Right lobe of liver (tissue), 4 donors: ENCODE data around the gene TEP1.

Experiments
- POLR2A ChIP-seq: fragments of 450-650 bp; IDR thresholded peaks from one replicate; pipeline ENCODE4 v1.6.1; 2017; ENCODE audit warnings: antibody characterized with exemption, mild to moderate bottlenecking
- TF ChIP-seq, protein P1 (sequence below), 4 donors: fragments of 200-600 bp in 3 of 4; fragments of 450-650 bp in 1 of 4; IDR thresholded peaks; one replicate each; pipeline versions ENCODE4 v1.5.1 to v1.8.0; 2016 to 2022; ENCODE audit warnings: antibody characterized with exemption in 4 of 4, mild to moderate bottlenecking in 2 of 4
- donor health status: DM: no; HTN: no; CAD: no.
- donor health status: DM: no; HTN: no; CAD: no.
- donor health status: DM: no; HTN: yes; CAD: no.

GRCh38 chr14:20375471-20375870, 37.8 kb downstream of the TEP1 start:
- TF ChIP-seq, protein P1, sequence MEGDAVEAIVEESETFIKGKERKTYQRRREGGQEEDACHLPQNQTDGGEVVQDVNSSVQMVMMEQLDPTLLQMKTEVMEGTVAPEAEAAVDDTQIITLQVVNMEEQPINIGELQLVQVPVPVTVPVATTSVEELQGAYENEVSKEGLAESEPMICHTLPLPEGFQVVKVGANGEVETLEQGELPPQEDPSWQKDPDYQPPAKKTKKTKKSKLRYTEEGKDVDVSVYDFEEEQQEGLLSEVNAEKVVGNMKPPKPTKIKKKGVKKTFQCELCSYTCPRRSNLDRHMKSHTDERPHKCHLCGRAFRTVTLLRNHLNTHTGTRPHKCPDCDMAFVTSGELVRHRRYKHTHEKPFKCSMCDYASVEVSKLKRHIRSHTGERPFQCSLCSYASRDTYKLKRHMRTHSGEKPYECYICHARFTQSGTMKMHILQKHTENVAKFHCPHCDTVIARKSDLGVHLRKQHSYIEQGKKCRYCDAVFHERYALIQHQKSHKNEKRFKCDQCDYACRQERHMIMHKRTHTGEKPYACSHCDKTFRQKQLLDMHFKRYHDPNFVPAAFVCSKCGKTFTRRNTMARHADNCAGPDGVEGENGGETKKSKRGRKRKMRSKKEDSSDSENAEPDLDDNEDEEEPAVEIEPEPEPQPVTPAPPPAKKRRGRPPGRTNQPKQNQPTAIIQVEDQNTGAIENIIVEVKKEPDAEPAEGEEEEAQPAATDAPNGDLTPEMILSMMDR (IDR thresholded peaks at IDR 0.05): no peak
- no peak for TF ChIP-seq POLR2A
